ENCODE results near the gene FRAT2.

DNA sequence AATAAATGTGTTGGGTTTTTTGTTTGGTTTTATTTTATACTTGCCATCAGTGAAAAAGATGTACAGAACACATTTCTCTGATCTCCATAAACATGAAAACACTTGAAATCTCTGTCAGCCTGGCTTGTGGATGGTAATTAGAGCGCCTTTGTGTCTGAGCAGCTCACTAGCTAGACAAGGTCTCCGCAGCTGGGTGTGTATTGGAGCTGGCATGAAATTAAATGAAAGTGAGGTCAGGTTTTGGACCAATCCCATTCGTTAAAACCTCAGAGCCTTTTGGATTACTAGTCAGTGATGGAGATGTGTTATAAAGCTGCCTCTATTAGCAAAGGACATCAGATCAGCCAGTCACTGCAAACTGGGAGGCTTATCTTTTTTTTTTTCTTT lies 12.7 kb downstream of the FRAT2 start:
- TF ChIP-seq POLR2A (IDR thresholded peaks at IDR 0.05) (no peak), CTCF (IDR thresholded peaks at IDR 0.05) (no peak)

Data from thyroid gland (tissue), 4 donors.